ENCODE measurements around the gene STARD3.

STARD3 gene

DNA sequence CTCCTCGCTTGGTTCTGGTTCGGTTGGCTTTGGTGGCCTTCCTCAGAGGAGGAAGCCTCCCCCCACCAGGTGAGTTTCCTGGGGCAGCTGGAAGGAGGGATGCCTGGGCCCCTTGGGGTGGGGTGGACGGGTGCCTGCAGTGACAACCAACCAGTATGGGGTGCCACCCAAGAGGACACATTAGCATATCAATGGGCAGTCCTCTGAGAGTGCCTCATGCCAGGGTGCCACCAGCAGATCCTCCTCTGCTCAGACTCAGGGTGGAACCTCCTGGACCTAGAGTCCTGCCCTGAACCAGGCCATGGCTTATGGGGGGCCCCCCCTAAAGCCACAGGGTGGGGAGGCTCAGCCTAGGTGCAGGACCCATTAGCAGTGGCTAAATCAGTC is 7.5 kb upstream of the STARD3 start:
- TF ChIP-seq CTCF (IDR thresholded peaks at IDR 0.05; ENCODE audit: extremely low read depth, missing control alignments) = no peak

DNA sequence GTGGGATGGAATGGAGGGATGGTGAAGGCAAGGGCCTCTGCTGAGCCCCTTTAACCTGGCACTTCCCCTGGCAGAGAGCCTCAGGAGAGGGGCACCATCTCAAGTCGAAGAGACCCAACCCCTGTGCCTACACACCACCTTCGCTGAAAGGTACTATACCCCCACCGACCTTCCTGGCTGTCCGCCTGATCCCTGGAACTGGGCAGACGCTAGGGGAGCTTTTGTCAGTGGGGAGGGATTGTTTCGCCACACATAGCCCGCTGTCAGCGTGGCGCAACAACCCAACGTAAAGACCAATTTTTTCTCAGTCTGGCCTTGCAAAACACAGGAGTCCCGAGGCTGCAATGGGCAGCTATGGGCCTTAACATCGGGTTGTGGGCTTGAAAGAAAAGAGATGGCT is 7.0 kb upstream of the STARD3 start:
- no peak for TF ChIP-seq CTCF (IDR thresholded peaks at IDR 0.05; ENCODE audit: extremely low read depth, missing control alignments)
- no peak for DNase-seq (ENCODE audit: low spot score)

More for the DNA sequence above, 7.5 kb upstream of the STARD3 start:
- DNase-seq (ENCODE audit: low spot score) = no peak

GRCh38 chr17:39631403-39631802 is 5.5 kb upstream of the STARD3 start:
- DNase-seq (ENCODE audit: low spot score) = no peak
- TF ChIP-seq CTCF (IDR thresholded peaks at IDR 0.05; ENCODE audit: extremely low read depth, missing control alignments) = no peak

GRCh38 chr17:39632153-39632941 is 4.6 kb upstream of the STARD3 start:
- DNase-seq (ENCODE audit: low spot score) = no peak
- TF ChIP-seq CTCF (IDR thresholded peaks at IDR 0.05; ENCODE audit: extremely low read depth, missing control alignments) = no peak

DNA sequence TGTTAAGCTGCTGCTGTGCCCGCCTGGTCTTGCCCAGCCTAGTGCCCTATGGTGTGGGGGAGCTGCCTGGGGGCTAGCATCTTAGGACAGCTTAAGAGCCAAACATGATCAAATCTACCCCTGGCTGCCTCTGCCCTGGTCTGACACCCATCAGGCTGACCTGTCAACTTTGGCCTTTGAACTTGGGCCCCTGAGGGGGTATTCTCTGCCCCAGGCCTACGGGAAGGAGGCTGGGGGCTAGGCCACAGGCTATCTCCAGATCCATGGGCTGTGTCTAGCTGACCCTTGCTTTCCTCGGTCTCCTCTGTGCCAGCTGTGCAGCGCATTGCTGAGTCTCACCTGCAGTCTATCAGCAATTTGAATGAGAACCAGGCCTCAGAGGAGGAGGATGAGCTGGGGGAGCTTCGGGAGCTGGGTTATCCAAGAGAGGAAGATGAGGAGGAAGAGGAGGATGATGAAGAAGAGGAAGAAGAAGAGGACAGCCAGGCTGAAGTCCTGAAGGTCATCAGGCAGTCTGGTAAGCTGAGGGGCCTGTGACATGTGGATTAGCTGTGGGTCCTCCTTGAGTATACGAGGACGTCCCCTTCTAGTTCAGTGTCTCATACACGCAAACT is 3.3 kb upstream of the STARD3 start:
- TF ChIP-seq CTCF (IDR thresholded peaks at IDR 0.05; ENCODE audit: extremely low read depth, missing control alignments) = no peak
- no peak for DNase-seq (ENCODE audit: low spot score)

GRCh38 chr17:39634384-39634871 is 2.5 kb upstream of the STARD3 start:
- DNase-seq (ENCODE audit: low spot score) = peak; percentile 66
- TF ChIP-seq CTCF (IDR thresholded peaks at IDR 0.05; ENCODE audit: extremely low read depth, missing control alignments) = peak; percentile 29

- TF ChIP-seq CTCF (IDR thresholded peaks at IDR 0.05; ENCODE audit: extremely low read depth, missing control alignments) = no peak
- no peak for DNase-seq (ENCODE audit: low spot score)
Observed at GRCh38 chr17:39635614-39636176, 1.2 kb upstream of the STARD3 start.
